Left ventricle myocardium inferior (tissue), 1 donor: ENCODE data around the gene PYHIN1. TPM values are rescaled to one million over a fixed set of nuclear protein-coding genes. Genes with fewer than 3 reads are reported as not detected.

Experiments used
- DNase-seq: peaks from one replicate; pipeline ENCODE4 v3.0.0-alpha.2; 2020
- H3K27ac ChIP-seq: fragments of 200-600 bp; replicated peaks from 2 replicates; pipeline ENCODE4 v1.8.0; 2021
- H3K27me3 ChIP-seq: fragments of 200-600 bp; 2 replicates; pipeline ENCODE4 v1.8.0; 2021; ENCODE audit warnings: low read depth
- H3K36me3 ChIP-seq: fragments of 200-600 bp; 2 replicates; pipeline ENCODE4 v1.8.0; 2021
- H3K4me1 ChIP-seq: fragments of 200-600 bp; 2 replicates; pipeline ENCODE4 v1.8.0; 2021
- H3K4me3 ChIP-seq: fragments of 200-600 bp; 2 replicates; pipeline ENCODE4 v1.8.0; 2021; ENCODE audit warnings: mild to moderate bottlenecking, moderate library complexity
- H3K9me3 ChIP-seq: fragments of 200-600 bp; replicated peaks from 2 replicates; pipeline ENCODE4 v1.8.0; 2021
- intact Hi-C: fragments of 100-400 bp; cut with micrococcal nuclease; formaldehyde crosslinking; loops from one replicate; pipeline ENCODE4 v1.11.0; 2022
- total RNA-seq: library from RNA; stranded (reverse); fragmentation: NEBNext Ultra II Directional; extraction: Animal tissue kit (Norgen Biotek cat#: 25700); gene quantifications from one replicate; pipeline ENCODE4 v1.2.1, GENCODE V29; 2021
- TF ChIP-seq, protein P1 (sequence below): fragments of 200-600 bp; IDR thresholded peaks from 2 replicates; pipeline ENCODE4 v1.8.0; 2021; ENCODE audit warnings: antibody characterized with exemption, mild to moderate bottlenecking, borderline replicate concordance
- donor health status: DM: no; HTN: yes; CAD: no; lungs with severe emphysema.

The PYHIN1 gene
- total RNA-seq, 1 donor from 2014 or later, result 0.11 TPM

GRCh38 chr1:158924677-158925076 lies 6.7 kb upstream of the PYHIN1 start:
- DNase-seq, result no peak
- TF ChIP-seq, protein P1, sequence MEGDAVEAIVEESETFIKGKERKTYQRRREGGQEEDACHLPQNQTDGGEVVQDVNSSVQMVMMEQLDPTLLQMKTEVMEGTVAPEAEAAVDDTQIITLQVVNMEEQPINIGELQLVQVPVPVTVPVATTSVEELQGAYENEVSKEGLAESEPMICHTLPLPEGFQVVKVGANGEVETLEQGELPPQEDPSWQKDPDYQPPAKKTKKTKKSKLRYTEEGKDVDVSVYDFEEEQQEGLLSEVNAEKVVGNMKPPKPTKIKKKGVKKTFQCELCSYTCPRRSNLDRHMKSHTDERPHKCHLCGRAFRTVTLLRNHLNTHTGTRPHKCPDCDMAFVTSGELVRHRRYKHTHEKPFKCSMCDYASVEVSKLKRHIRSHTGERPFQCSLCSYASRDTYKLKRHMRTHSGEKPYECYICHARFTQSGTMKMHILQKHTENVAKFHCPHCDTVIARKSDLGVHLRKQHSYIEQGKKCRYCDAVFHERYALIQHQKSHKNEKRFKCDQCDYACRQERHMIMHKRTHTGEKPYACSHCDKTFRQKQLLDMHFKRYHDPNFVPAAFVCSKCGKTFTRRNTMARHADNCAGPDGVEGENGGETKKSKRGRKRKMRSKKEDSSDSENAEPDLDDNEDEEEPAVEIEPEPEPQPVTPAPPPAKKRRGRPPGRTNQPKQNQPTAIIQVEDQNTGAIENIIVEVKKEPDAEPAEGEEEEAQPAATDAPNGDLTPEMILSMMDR, result no peak
- no peaks in the 10 kb centered on the region for H3K4me1 ChIP-seq
- no peaks in the 10 kb centered on the region for H3K27me3 ChIP-seq
- H3K36me3 ChIP-seq, result no peaks in the 10 kb centered on the region
- intact Hi-C loops, result no loop called here
- no peak overlapping the region for H3K27ac ChIP-seq
- peaks cover 32% of the 10 kb centered on the region for H3K9me3 ChIP-seq
- no peak overlapping the region for H3K4me3 ChIP-seq

GRCh38 chr1:158930504-158930903 lies 848 bp upstream of the PYHIN1 start:
- H3K4me3 ChIP-seq, result no peak overlapping the region
- peaks cover 29% of the 10 kb centered on the region for H3K9me3 ChIP-seq
- no peak for DNase-seq
- H3K27ac ChIP-seq, result no peak overlapping the region
- H3K27me3 ChIP-seq, result no peaks in the 10 kb centered on the region
- TF ChIP-seq, protein P1, result no peak
- no peaks in the 10 kb centered on the region for H3K36me3 ChIP-seq
- intact Hi-C loops, result no loop called here
- no peaks in the 10 kb centered on the region for H3K4me1 ChIP-seq

GRCh38 chr1:158932171-158932570 lies 819 bp downstream of the PYHIN1 start:
- Histone ChIP-seq H3K9me3 (peaks cover 20% of the 10 kb centered on the region), H3K27ac (no peak overlapping the region), H3K36me3 (no peaks in the 10 kb centered on the region), H3K4me1 (no peaks in the 10 kb centered on the region), H3K27me3 (no peaks in the 10 kb centered on the region), H3K4me3 (no peak overlapping the region)
- TF ChIP-seq, protein P1, result no peak
- intact Hi-C loops, result no loop called here
- DNase-seq, result no peak

DNA sequence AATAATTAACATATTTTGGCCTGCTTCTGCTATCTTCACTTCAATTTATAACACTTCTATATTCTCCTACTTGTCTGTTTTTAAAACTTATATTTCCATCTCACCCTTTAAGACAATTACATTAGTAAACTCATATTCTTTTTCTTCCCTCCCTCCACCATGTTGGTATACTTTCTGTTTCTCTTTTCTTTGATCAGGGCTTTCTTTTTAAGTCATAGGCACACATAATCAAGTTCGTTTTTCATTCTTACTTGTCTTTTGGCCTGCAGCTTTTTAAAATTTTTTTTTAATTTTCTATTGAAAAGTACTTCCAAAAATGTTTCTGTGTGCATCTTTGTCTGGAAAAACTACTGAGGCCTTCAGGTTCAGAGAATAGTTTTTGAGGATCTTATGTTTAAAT lies 2.3 kb downstream of the PYHIN1 start:
- intact Hi-C loops, result no loop called here
- Histone ChIP-seq H3K9me3 (peaks cover 13% of the 10 kb centered on the region), H3K36me3 (no peaks in the 10 kb centered on the region), H3K4me1 (no peaks in the 10 kb centered on the region), H3K27me3 (no peaks in the 10 kb centered on the region), H3K27ac (no peak overlapping the region), H3K4me3 (no peak overlapping the region)
- TF ChIP-seq, protein P1, result no peak
- DNase-seq, result no peak

DNA sequence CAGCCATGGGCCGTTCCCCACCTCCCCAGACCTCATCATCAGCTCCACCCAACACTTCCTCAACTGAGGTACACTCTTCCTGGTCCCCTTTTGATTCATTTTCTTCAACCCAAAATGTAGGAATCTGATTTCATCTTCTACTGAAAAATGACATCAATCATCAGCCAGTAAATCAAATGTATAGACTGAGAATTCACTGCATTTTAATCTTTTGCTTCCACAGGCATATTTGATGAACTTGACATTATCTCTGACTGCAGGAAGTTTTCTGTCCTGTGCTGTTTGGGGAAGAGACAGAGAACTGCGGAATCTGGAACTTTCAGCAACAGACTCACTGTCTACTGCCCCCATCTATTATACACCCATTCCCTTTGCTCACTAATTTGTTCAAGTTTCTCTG lies 7.8 kb downstream of the PYHIN1 start:
- TF ChIP-seq, protein P1, result no peak
- H3K27ac ChIP-seq, result no peak overlapping the region
- H3K4me1 ChIP-seq, result no peaks in the 10 kb centered on the region
- intact Hi-C loops, result no loop called here
- no peak for DNase-seq
- H3K36me3 ChIP-seq, result no peaks in the 10 kb centered on the region
- peaks cover 4% of the 10 kb centered on the region for H3K27me3 ChIP-seq
- H3K9me3 ChIP-seq, result peaks cover 4% of the 10 kb centered on the region
- H3K4me3 ChIP-seq, result no peak overlapping the region

DNA sequence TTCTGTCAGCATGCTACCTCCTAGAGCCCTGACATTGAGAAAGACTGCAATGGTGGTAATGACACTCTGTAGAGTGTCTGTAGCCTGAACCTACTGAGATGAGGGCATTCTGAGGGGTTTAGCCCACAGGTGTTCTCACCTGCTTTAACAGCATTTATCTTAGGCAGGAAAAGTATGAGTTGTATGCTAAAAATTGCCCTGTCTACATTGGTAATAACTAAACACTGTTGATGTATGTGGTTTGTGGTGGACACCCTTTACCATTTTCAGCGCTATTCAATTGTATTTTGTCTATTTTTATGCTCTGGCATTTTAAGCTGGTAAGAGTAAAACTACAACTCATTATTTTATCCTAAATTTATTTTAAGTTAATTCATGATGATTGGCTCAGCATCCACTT lies 10.0 kb downstream of the PYHIN1 start:
- Histone ChIP-seq H3K9me3 (peaks cover 4% of the 10 kb centered on the region), H3K27ac (no peak overlapping the region), H3K4me3 (no peak overlapping the region), H3K4me1 (no peaks in the 10 kb centered on the region), H3K27me3 (peaks cover 4% of the 10 kb centered on the region), H3K36me3 (no peaks in the 10 kb centered on the region)
- TF ChIP-seq, protein P1, result no peak
- DNase-seq, result no peak
- intact Hi-C loops, result no loop called here
